GM21381 (cell line): ENCODE results near the gene CRYBA2.

Experiments
- ATAC-seq: cut with Tn5 transposase; IDR thresholded peaks from one replicate; pipeline ENCODE4 v1.9.1; 2021; ENCODE audit warnings: mild to moderate bottlenecking, moderate library complexity; ENCODE audit not compliant: unreplicated experiment

The CRYBA2 gene

GRCh38 chr2:218958276-218958675, 34.9 kb downstream of the CRYBA2 start:
- no peak for ATAC-seq

GRCh38 chr2:218957671-218958070, 35.6 kb downstream of the CRYBA2 start:
- no peak for ATAC-seq

GRCh38 chr2:218956039-218956438, 37.2 kb downstream of the CRYBA2 start:
- no peak for ATAC-seq

- ATAC-seq: no peak
Observed at GRCh38 chr2:218954541-218955300, 38.5 kb downstream of the CRYBA2 start.

- no peak for ATAC-seq
Observed at GRCh38 chr2:218953366-218953954, 39.8 kb downstream of the CRYBA2 start.

- no peak for ATAC-seq
Observed at GRCh38 chr2:218952160-218952559, 41.1 kb downstream of the CRYBA2 start.

GRCh38 chr2:218946621-218947020, 46.6 kb downstream of the CRYBA2 start:
- ATAC-seq: no peak

GRCh38 chr2:218944759-218945404, 48.3 kb downstream of the CRYBA2 start:
- no peak for ATAC-seq
